Bronchial smooth muscle cell (primary cell): ENCODE data around the gene TDG. TPM values are rescaled to one million over a fixed set of nuclear protein-coding genes. Genes with fewer than 3 reads are reported as not detected.

ENCODE experiments used
- total RNA-seq: library from RNA; depleted of rRNA; stranded (reverse); fragments of >200 nt; gene quantifications from 2 replicates; pipeline ENCODE4 v1.2.1, GENCODE V29; 2014

The TDG gene
- total RNA-seq = 11.7 and 15.3 TPM in 2 replicates

GRCh38 chr12:103965590-103966504 lies at the start of gene TDG:
TSS of gene TDG (plus strand) at chr12:103965872. CDS start at chr12:103966038, 166 bp downstream.

GRCh38 chr12:103930034-103930786 lies 35.5 kb upstream of the TDG start, which contains the start of gene HSP90B1:
TSS of gene HSP90B1 (plus strand) at chr12:103930410. CDS start at chr12:103930516, 106 bp downstream.

Other genes with a start within 250 kb of the TDG start
- gene NT5DC3, start 124.6 kb upstream of the TDG start, total RNA-seq = 3.9 and 6.0 TPM in 2 replicates
- gene HSP90B1, start 35.5 kb upstream of the TDG start, total RNA-seq = 412 and 615 TPM in 2 replicates
- 51.2 and 82.3 TPM in 2 replicates for gene GLT8D2, start 84.3 kb downstream of the TDG start, total RNA-seq
- 23.2 and 23.8 TPM in 2 replicates for gene HCFC2, start 98.7 kb downstream of the TDG start, total RNA-seq
- gene NFYB, start 172.3 kb downstream of the TDG start, total RNA-seq = 25.4 and 30.9 TPM in 2 replicates
- gene TXNRD1, start 249.9 kb downstream of the TDG start, total RNA-seq = 472 and 577 TPM in 2 replicates